Activated CD8-positive, alpha-beta T cell treated with anti-CD3 and anti-CD28 coated beads, Interleukin-2, amount 10 ng/mL, durations not matched to agents 7 days and 5 days (primary cell): ENCODE results near the gene KIF26B. TPM values are rescaled to one million over a fixed set of nuclear protein-coding genes. Genes with fewer than 3 reads are reported as not detected.
"Not testable (repeated sequence)": the region's sequence is repeated elsewhere in the genome, so short reads cannot be mapped to it uniquely, and the experiment has no call there.

Experiments
- ATAC-seq: fragments of 150-1000 bp; cut with Tn5 transposase; one replicate; pipeline ENCODE4 v1.10.0; 2021; ENCODE audit warnings: moderate library complexity
- CTCF ChIA-PET: fragments of 350-600 bp; sonication (Branson Sonifier 250); formaldehyde crosslinking; loops from one replicate; lab custom pipeline; 2021; ENCODE audit warnings: antibody characterized with exemption; lab: Charles Lee
- POLR2A ChIA-PET: fragments of 350-600 bp; sonication (Branson Sonifier 250); formaldehyde crosslinking; loops from one replicate; lab custom pipeline; 2021; ENCODE audit warnings: antibody characterized with exemption; lab: Charles Lee
- DNase-seq: peaks from one replicate; pipeline ENCODE4 v3.0.0-alpha.2; 2020
- H3K27ac Mint-ChIP-seq: one replicate; pipeline ENCODE4 v1.8.0; 2021; ENCODE audit warnings: mild to moderate bottlenecking, mixed read lengths
- H3K27me3 Mint-ChIP-seq: one replicate; pipeline ENCODE4 v1.8.0; 2021; ENCODE audit warnings: low read depth, mixed read lengths
- H3K36me3 Mint-ChIP-seq: one replicate; pipeline ENCODE4 v1.8.0; 2021; ENCODE audit warnings: low read depth, mixed read lengths
- H3K4me1 Mint-ChIP-seq: one replicate; pipeline ENCODE4 v1.8.0; 2021; ENCODE audit warnings: low read depth, mixed read lengths
- H3K4me3 Mint-ChIP-seq: one replicate; pipeline ENCODE4 v1.8.0; 2021; ENCODE audit warnings: mild to moderate bottlenecking, mixed read lengths
- H3K9me3 Mint-ChIP-seq: one replicate; pipeline ENCODE4 v1.8.0; 2022; ENCODE audit warnings: mixed read lengths; ENCODE audit not compliant: insufficient read depth
- total RNA-seq, 2 experiments: library from RNA; stranded (reverse); gene quantifications; one replicate each; pipeline ENCODE4 v1.2.3, GENCODE V29; 2021

Gene KIF26B
- total RNA-seq, 2 experiments from 2014 or later = 0.03 to 0.08 TPM

DNA sequence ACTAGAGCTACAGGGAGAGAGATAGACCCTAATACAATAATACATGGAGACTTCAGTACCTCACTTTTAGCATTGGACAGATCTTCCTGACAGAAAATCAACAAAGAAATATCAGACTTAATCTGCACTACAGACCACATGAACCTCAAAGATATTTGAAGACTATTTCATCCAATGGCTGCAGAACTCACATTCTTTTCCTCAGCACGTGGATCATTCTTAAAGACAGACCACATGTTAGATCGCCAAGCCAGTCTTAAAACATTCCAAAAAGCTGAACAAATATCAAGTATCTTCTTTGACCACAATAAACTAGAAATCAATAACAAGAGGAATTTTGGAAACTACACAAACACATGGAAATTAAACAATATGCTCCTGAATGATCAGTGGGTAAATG is 576.0 kb downstream of the KIF26B start:
- no peak for DNase-seq
- ChIA-PET POLR2A (no interaction called here), CTCF (interaction anchor here (0.7 kb wide), 1 partner anchor 865 kb away, joined by 3 read pairs; no protein-coding TSS in a partner anchor)
- Mint-ChIP-seq H3K36me3 (no peaks in the 10 kb centered on the region), H3K4me1 (no peaks in the 10 kb centered on the region), H3K9me3 (no peaks in the 10 kb centered on the region), H3K27ac (no peak overlapping the region), H3K4me3 (no peak overlapping the region), H3K27me3 (peaks cover 2% of the 10 kb centered on the region)
- no peak for ATAC-seq

GRCh38 chr1:245740336-245740735 is 585.6 kb downstream of the KIF26B start:
- H3K27ac Mint-ChIP-seq, H3K9me3 Mint-ChIP-seq, DNase-seq, H3K36me3 Mint-ChIP-seq, ATAC-seq, CTCF ChIA-PET, POLR2A ChIA-PET, H3K4me3 Mint-ChIP-seq, H3K27me3 Mint-ChIP-seq, H3K4me1 Mint-ChIP-seq: not testable (repeated sequence)

- H3K27ac Mint-ChIP-seq = no peak overlapping the region
Measured at GRCh38 chr1:245742896-245743295, 588.1 kb downstream of the KIF26B start.

GRCh38 chr1:245748240-245748639 is 593.5 kb downstream of the KIF26B start:
- POLR2A ChIA-PET = no interaction called here
- Mint-ChIP-seq H3K27ac (no peak overlapping the region), H3K27me3 (no peaks in the 10 kb centered on the region), H3K36me3 (peaks cover 6% of the 10 kb centered on the region), H3K9me3 (no peaks in the 10 kb centered on the region), H3K4me3 (no peak overlapping the region), H3K4me1 (no peaks in the 10 kb centered on the region)
- DNase-seq (no peak), ATAC-seq (no peak)
- CTCF ChIA-PET = no interaction called here

More at GRCh38 chr1:245742896-245743295, 588.1 kb downstream of the KIF26B start:
- DNase-seq (no peak), ATAC-seq (no peak)
- no peaks in the 10 kb centered on the region for H3K9me3 Mint-ChIP-seq
- no peak overlapping the region for H3K4me3 Mint-ChIP-seq
- ChIA-PET POLR2A (no interaction called here), CTCF (no interaction called here)
- H3K36me3 Mint-ChIP-seq = peaks cover 2% of the 10 kb centered on the region
- no peaks in the 10 kb centered on the region for H3K27me3 Mint-ChIP-seq
- H3K4me1 Mint-ChIP-seq = no peaks in the 10 kb centered on the region

DNA sequence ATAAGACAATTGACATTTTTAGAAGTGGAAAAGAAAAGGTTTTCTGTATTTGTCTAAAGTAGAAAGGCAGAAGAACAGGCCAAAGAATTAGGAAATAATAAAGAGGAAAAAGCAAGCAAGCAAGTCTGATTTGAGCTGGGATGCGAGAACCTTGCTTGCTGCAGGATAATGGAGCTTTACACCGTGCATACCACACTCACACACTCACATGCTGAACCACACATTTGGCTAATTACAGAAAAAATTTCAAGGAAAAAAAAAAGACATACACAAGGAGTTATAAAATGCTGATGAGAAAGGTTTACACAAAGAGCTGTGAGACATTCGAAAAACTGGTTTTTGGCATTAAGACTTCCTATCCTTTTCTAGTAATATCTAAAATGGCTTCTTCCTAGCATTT is 593.9 kb downstream of the KIF26B start:
- ChIA-PET CTCF (no interaction called here), POLR2A (no interaction called here)
- Mint-ChIP-seq H3K27me3 (no peaks in the 10 kb centered on the region), H3K4me3 (no peak overlapping the region), H3K27ac (no peak overlapping the region), H3K36me3 (peaks cover 6% of the 10 kb centered on the region), H3K4me1 (no peaks in the 10 kb centered on the region), H3K9me3 (no peaks in the 10 kb centered on the region)
- DNase-seq (no peak), ATAC-seq (no peak)

DNA sequence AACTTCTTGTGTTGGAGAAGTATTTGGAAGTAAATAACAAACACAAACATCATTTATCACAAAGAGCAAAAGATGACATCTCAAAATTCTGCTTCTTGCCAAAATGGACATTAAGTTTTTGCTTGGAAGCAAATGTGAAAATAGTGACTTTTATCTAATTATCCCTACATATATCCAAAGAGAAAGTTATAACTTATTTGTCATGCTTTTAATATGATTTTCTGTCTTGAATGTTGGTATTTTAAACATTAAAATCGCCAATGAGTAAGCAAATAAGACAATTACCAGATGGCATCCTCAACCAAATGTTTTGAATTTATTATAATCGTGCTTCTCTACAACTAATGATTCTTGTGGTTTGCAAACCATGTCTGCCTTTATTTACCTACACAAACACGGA is 594.3 kb downstream of the KIF26B start:
- POLR2A ChIA-PET = no interaction called here

DNA sequence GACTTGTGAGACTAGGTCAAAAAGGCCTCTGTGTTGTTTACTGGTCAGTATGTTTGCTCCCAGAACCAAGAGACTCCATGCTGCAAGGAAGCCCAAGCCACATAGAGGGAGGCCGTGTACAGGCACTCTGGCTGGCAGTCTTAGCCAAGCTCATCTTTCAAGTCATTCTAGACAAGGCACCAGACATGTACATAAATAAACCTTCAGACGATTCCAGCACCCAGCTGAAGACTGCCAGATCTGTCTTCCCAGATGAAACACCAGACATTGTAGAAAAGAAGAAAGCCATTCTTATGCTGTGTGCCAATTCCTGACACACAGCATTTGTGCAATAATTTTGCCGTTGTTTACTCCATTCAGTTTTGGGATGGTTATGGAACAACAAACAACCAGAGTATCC is 595.5 kb downstream of the KIF26B start:
- no peak overlapping the region for H3K27ac Mint-ChIP-seq
- no peak overlapping the region for H3K4me3 Mint-ChIP-seq
- H3K27me3 Mint-ChIP-seq = no peaks in the 10 kb centered on the region
- ATAC-seq (no peak), DNase-seq (no peak)
- no peaks in the 10 kb centered on the region for H3K4me1 Mint-ChIP-seq
- peaks cover 6% of the 10 kb centered on the region for H3K36me3 Mint-ChIP-seq
- no peaks in the 10 kb centered on the region for H3K9me3 Mint-ChIP-seq
- POLR2A ChIA-PET = no interaction called here
- CTCF ChIA-PET = no interaction called here

More for the DNA sequence above, 594.3 kb downstream of the KIF26B start:
- Mint-ChIP-seq H3K36me3 (peaks cover 6% of the 10 kb centered on the region), H3K4me3 (no peak overlapping the region), H3K4me1 (no peaks in the 10 kb centered on the region), H3K27ac (no peak overlapping the region), H3K27me3 (no peaks in the 10 kb centered on the region), H3K9me3 (no peaks in the 10 kb centered on the region)
- CTCF ChIA-PET = no interaction called here
- DNase-seq = no peak
- ATAC-seq = no peak

DNA sequence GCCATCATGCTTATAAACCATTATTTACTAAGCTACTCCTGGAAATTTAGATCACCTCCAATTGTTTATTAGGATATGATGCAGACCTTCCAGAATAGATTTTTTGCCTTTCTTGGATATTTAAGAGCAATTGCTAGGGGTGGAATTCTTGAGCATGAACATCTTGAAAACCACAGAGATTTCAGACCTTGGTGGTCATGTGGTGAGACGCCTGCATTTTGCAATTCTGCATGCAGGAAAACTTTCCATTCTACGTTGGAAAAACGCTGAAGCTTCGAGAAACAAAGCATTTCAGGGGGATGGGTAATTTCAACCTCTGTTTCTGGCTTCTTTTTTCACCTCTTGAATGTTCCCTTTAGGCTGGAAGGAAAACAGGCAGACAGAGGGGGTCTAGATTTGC is 596.3 kb downstream of the KIF26B start:
- Mint-ChIP-seq H3K9me3 (no peaks in the 10 kb centered on the region), H3K4me1 (no peaks in the 10 kb centered on the region), H3K36me3 (peaks cover 6% of the 10 kb centered on the region), H3K27me3 (no peaks in the 10 kb centered on the region), H3K4me3 (no peak overlapping the region), H3K27ac (no peak overlapping the region)
- CTCF ChIA-PET = no interaction called here
- POLR2A ChIA-PET = no interaction called here
- DNase-seq (no peak), ATAC-seq (no peak)

DNA sequence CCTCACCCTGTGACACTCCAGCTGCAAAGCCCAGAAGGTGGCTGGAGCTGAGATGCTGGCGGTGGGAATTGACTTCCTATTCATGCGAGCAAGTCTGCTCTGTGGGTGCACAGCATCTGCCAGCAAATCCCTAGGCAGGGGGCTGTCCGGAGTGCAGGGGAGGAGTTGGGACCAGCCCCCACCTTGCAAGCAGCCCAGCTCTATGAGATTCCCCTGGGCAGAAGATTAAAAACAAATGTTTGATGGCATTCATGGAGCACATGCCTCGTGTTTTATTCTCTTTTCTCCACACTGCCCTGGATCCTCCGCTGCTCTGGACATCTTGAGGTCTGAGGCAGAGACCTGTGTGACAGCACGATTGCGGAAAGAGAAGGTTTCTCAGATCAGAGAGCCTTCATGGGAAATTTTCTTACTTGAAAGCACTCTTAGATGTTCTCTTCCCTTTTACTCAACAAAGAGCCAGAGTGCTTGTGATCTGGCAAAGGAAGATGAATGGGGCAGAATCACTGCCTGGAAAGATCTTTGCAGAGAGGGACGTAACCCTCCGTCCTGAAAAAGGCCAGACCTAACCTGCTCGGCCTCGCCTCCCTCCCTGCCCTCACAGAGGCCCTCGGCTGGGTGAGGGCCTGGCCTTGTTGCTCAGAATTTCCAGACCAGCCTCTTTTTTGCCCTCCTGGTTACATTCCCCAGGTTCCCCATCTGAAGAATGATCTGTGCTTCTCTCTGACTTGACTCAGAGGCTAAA is 597.1 kb downstream of the KIF26B start:
- POLR2A ChIA-PET = no interaction called here

GRCh38 chr1:245752561-245752960 is 597.8 kb downstream of the KIF26B start:
- CTCF ChIA-PET = no interaction called here
- Mint-ChIP-seq H3K4me3 (no peak overlapping the region), H3K27me3 (no peaks in the 10 kb centered on the region), H3K36me3 (peaks cover 4% of the 10 kb centered on the region), H3K4me1 (no peaks in the 10 kb centered on the region), H3K9me3 (no peaks in the 10 kb centered on the region), H3K27ac (no peak overlapping the region)
- POLR2A ChIA-PET = no interaction called here
- DNase-seq (no peak), ATAC-seq (no peak)

More for the DNA sequence above, 597.1 kb downstream of the KIF26B start:
- no peak for DNase-seq
- Mint-ChIP-seq H3K36me3 (peaks cover 6% of the 10 kb centered on the region), H3K27ac (no peak overlapping the region), H3K9me3 (no peaks in the 10 kb centered on the region), H3K4me3 (no peak overlapping the region), H3K27me3 (no peaks in the 10 kb centered on the region), H3K4me1 (no peaks in the 10 kb centered on the region)
- ATAC-seq = no peak
- CTCF ChIA-PET = no interaction called here

DNA sequence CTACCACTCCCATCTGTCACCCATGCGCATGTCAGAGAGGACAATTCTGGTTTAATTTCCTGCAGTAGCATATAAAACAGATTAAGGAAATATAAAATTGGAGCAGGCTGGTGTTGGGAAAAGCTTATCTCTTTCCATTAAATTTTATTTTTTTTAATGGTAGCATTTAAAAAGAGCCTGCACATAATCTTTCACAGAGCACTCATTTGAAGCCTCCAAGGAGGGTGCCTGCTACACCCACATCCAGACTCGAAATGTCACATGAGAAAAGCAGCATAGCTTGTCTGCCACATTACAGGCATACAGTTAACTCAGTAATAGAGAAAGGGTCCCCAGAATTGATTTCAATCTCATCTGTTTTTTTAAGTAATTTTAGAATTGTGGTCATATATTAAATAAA is 599.0 kb downstream of the KIF26B start:
- CTCF ChIA-PET = no interaction called here
- ATAC-seq (no peak), DNase-seq (no peak)
- POLR2A ChIA-PET = no interaction called here
- H3K27me3 Mint-ChIP-seq = no peaks in the 10 kb centered on the region
- H3K27ac Mint-ChIP-seq = no peak overlapping the region
- H3K4me3 Mint-ChIP-seq = no peak overlapping the region
- H3K9me3 Mint-ChIP-seq = peaks cover 3% of the 10 kb centered on the region
- no peaks in the 10 kb centered on the region for H3K4me1 Mint-ChIP-seq
- H3K36me3 Mint-ChIP-seq = no peaks in the 10 kb centered on the region

- ChIA-PET POLR2A (no interaction called here), CTCF (no interaction called here)
- DNase-seq = no peak
- ATAC-seq = no peak
- Mint-ChIP-seq H3K27ac (no peak overlapping the region), H3K9me3 (peaks cover 3% of the 10 kb centered on the region), H3K27me3 (no peaks in the 10 kb centered on the region), H3K4me1 (no peaks in the 10 kb centered on the region), H3K36me3 (no peaks in the 10 kb centered on the region), H3K4me3 (no peak overlapping the region)
Measured at GRCh38 chr1:245754463-245754961, 599.7 kb downstream of the KIF26B start.
